Embryonic facial prominence (tissue), 1 donor: ENCODE measurements around the gene ELAPOR2.
"Not testable (repeated sequence)": the region's sequence is repeated elsewhere in the genome, so short reads cannot be mapped to it uniquely, and the experiment has no call there.

Experiments
- DNase-seq: peaks from one replicate; pipeline ENCODE4 v3.0.0-alpha.2; 2016; ENCODE audit errors: extremely low spot score

The ELAPOR2 gene, protein sequence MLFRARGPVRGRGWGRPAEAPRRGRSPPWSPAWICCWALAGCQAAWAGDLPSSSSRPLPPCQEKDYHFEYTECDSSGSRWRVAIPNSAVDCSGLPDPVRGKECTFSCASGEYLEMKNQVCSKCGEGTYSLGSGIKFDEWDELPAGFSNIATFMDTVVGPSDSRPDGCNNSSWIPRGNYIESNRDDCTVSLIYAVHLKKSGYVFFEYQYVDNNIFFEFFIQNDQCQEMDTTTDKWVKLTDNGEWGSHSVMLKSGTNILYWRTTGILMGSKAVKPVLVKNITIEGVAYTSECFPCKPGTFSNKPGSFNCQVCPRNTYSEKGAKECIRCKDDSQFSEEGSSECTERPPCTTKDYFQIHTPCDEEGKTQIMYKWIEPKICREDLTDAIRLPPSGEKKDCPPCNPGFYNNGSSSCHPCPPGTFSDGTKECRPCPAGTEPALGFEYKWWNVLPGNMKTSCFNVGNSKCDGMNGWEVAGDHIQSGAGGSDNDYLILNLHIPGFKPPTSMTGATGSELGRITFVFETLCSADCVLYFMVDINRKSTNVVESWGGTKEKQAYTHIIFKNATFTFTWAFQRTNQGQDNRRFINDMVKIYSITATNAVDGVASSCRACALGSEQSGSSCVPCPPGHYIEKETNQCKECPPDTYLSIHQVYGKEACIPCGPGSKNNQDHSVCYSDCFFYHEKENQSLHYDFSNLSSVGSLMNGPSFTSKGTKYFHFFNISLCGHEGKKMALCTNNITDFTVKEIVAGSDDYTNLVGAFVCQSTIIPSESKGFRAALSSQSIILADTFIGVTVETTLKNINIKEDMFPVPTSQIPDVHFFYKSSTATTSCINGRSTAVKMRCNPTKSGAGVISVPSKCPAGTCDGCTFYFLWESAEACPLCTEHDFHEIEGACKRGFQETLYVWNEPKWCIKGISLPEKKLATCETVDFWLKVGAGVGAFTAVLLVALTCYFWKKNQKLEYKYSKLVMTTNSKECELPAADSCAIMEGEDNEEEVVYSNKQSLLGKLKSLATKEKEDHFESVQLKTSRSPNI

DNA sequence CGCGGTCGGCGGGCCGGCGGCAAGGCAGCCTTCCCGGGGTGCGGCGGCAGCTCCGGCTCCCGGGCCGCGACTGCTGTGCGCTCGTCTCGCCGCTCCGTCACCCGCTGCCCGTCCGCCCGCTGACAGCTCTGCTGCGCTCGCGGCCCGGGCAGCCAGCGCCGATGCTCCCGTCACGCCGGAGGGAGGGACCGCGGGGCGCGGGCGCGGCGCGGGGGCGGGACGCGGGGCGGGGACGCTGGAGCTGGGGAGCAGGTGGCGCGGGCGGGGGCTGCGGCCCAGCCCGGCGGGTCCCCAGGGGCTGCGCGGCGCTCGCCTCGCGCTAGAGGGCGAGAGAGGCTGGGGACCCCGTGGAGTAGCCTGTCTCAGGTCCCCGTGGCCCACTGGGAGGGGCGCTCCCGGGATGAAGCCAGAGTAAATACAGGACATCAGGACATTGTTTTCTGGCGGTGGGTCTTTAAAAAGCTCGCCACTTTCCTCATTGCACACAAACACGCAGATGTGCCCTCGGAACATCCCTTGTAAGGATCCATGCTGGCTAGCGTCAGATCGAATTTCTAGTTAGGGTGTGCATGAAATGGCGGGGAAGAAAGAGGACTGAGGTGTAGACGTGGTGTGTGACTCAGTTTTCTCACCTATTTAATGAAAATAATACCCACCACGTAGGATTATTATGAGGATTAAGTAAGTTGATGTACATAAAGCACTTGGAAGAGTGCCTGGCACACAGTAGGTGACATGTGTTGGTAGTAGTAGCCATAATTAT lies at the start of gene ELAPOR2:
Gene ELAPOR2 (minus strand): TSS at position 130 of the 763 bp plus-strand sequence. CDS start 141 bp downstream, outside the sequence.
- DNase-seq = no peak

DNA sequence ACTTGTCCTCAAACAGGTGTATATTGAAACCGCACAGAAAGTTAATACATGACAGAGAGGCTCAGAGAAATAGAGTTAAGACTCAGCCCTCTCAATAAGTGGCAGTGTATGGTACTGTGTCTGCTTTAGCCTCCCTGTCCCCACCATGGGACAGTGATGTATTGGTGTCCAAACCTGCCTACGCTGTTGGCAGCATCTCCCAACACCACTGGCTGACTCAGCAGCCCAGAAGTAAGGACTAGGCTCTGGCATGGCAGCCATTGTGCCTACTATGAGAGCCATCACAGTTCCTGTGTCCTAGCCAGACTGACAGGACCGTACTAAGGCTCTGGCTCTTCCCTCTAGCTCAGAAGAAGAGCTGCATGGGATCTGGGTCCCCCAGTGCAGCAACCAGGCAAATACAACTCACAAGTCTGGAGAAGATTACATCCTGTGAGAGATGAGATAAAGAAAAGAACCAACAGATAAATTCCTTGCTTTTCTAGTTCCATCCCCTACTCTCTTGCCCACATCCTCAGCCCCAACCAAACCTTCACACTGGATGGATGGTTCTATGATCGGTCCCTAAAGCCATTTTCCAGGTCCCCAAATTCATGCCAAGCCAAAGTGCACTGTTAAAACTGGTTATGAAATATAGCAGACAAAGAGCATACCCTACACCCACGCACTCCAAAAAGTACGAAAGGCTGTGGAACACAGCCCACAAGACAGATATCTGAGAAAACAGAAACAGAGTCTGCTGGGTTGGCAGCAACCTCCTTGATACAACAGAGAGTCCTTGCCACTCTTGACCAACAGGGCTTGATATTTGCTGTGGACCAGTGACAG lies 48.7 kb upstream of the ELAPOR2 start:
- no peak for DNase-seq

DNA sequence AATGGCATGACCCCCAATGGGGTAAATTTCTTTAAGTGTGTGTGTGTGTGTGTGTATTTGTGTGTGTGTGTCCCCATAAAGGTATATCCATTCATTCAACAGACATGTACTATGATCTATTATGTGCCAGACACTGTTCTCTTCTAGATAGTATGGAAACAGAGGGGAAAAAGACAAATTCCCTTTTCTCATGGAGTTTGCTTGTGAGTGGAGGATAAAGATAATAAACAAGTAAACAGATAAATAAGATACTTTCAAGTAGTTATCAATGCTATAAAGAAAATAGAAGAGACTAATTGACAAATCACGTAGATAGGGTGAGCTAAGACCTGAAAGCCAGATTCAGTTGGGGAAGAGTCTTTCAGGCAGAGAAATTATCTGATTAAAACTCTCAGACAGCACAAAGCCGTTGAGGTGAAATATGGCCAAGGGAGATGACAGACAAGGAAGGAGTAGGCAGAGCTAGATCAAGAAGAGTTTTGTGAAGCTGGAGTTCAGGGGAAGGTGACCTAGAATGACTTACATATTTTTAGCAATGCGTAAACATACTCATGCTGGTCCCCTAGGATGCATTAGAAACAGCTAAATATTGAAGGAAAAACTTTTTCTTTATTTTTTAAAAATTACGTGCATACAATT lies 47.6 kb upstream of the ELAPOR2 start:
- no peak for DNase-seq

DNA sequence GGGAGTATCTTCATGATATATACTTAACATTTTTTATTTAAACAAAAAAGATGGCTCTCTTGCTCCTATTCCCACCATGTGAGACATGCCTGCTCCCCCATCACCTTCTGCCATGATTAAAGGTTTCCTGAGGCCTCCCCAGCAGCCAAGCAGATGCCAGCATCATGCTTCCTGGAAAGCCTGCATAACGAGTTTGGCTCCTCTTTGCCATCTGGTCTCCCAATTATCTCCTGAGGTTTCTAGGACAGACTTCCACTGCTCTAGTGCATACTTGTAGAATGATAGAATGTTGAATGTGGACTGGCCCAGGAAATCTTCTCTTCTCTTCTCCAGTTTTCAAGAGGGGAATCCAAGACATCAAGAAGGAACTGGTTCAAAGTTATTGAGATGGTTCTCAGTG lies 45.9 kb upstream of the ELAPOR2 start:
- no peak for DNase-seq

DNA sequence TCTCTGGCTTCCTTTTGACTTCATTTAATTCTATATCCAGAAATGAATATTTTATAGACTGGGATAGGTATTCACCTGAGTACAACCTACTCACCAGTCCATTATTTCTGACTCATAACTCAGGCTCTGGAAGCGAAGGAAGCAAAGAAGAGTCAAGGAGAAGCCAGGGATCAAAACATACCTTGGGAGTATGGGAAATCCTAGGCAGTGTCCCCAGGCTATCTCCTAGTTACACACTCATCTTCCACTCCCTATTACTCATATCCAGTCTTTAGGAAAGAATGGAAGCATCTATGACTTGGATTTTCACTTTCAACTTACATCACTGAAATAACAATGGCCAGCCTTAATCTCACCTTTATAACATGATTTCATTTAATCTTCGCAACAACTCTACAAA lies 40.9 kb upstream of the ELAPOR2 start:
- DNase-seq = no peak

DNA sequence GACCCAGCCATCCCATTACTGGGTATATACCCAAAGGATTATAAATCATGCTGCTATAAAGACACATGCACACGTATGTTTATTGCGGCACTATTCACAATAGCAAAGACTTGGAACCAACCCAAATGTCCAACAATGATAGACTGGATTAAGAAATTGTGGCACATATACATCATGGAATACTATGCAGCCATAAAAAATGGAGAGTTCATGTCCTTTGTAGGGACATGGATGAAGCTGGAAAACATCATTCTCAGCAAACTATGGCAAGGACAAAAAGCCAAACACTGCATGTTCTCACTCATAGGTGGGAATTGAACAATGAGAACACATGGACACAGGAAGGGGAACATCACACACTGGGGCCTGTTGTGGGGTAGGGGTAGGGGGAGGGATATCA lies 37.9 kb upstream of the ELAPOR2 start:
- not testable (repeated sequence) for DNase-seq

DNA sequence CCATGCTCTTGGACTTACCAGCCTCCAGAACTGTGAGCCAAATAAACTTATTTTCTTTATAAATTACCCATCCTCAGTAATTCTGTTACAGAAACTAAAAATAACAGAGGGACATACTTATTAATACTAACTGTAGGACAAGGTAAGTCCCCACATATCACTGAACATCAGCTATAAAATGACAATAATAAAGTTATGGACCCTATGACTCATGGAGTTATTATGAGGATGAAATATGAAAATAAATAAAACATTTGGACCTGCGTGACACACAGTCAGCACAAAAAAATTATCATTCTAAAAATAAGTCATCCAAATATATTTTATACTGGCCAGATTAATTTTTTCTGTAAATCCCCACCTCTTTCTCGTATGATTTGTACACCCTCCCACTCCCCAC lies 34.9 kb upstream of the ELAPOR2 start:
- DNase-seq = no peak

DNA sequence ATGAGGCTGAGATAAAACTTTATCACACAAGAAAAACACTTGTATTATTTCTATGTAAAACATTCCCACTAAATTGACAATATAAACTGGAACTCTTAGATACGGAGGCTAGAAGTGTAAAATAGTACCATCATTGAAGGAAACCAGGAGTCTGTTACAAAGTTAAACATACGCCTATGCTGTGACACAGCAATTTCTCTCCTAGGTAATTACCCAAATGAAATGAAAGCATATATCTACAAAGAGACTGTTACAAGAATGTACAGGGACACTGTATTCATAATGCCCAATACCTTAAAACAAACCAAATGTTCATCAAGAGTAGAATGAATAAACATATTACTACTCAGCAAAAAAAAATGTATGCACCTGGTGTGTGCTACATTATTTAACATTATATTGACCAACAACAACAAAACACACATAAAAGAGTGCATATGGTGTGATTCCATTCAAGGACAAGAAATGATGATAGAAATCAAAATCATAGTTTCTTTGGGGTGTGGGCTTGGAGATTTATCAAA lies 33.2 kb upstream of the ELAPOR2 start:
- DNase-seq = no peak

DNA sequence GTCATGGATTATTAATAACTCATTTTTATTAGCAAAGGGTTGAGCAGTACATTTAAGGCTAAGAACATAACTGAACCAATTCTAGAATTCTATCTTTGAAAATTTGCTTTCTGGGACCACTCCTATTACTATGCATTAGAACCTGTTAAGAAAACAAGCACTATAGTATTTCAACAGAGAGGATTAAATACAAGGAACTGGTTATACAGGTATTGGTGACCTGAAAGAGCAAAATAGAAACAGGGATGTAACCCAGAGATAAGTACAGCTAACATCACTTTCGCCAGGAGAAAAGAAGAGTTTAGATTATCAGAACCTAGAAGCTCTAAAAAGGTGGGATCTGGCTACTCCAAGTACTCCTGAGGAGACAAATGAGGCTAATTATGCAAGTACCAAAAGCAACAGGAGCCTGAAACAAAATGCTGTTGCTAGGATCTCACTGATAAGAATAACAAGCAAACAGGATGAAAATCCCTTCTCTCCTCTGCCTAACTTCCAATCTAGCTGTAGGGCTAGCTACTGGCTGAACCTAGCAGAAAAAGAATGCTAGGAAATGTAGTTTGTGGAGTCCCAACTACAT lies 32.1 kb upstream of the ELAPOR2 start:
- no peak for DNase-seq

DNA sequence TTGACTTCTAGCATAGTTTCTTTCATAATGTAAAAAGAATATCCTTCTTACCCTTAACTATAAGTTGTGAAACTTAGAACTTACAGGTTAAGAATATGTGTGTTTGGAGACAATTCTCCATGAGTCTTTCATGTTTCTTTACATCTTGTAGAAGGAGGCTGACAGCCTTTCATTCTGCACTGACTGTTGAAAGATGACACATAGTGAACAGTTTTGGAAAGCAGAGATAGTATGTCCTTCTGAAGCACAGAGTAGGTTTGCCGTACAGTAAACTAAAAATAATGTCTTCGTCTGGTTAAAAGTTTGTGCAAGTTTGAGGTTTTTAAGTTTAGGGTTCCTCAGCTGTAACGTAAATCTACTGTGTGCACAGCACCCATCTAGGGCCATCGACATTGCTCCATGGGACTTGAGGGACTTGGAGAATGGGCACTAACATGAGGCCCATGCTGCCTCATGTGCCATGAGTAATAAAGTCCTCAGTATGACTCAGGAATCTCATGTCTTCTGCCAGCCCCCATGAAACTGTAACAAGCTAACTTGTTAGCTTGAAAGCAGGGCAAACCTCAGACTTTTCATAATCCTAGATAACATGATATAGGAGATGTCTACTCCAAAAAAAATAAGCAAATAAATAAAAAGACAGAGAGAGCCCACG lies 24.5 kb upstream of the ELAPOR2 start:
- DNase-seq = no peak

DNA sequence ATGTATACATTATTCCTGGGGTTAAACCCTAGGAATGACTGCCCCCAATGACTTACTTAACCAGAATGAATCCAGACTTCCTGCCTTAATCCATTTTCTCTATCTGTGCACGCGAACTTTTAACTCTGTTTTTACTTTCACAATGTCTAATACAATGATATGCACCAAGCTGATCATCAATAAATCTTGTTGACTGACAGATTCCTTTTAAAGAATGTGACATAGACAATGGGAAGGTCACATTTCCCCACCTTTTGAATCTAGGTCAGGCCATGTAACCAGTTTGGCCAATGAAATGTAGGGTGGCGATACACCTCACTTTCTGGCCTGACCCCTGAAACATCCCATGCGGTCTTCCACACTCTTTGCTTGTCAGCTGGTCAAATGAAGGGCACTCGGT lies 23.2 kb upstream of the ELAPOR2 start:
- no peak for DNase-seq

DNA sequence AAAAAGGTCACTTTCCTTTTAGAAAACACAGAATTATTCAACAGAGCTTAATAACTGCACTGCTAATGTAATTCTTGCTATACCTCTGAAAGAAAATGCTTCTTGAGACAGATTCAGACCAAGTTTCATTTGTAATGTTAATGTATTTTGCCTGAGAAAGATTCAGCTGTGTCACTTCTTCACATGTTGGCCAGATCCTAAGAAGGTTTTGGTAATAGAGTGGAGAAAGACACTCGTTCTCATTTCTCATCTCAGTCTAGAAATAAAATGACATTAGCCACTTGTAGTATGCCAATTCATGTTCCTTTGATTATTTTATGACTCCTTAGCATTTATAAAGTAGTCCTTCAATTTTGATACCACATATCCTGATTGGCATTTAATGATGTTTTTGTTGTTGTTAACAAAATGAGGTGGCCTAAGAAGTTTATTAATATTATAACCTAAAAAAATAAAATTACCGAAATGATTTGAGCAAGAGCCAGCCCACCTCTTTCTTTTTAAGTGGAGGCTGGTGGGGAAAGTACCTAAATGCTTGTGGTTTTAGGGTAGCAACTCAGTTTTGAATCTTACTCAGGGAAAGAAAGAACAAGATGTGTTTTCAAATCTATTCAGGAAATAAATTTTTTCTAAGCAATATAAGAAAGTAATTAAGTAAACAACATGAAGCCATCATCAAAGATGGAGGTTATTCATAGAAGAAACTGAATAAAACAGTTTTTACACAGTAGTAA lies 16.4 kb upstream of the ELAPOR2 start:
- no peak for DNase-seq

DNA sequence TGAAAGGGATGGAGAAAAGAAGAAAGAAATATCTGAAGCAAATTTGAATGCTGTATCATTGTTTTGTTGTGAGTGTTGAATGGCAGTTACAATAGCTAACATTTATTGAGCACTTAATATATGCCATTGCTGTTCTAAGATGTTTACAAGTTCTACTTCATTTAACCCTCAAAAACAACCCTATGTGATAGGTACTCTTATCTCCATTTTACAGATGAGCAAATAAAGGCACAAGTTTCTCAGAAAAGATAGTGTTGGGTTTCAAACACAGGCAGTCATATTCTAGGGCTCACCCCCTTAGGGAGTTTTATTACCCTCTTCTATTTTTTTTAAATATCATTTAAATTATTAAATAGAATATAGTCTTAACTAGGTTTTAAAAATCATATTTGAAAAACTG lies 8.3 kb upstream of the ELAPOR2 start:
- DNase-seq = no peak

DNA sequence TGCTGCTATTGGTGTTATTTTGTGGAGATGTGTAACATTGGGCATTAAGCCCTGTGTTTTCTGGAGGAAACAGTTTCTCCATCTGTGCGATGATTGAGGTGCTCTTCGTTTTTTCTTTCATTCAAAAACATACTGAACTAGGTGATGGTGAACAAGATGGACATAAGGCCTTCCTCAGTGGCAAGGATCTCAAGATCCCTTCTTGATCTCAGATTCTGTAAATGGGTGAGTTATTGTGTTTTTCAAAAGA lies 759 bp upstream of the ELAPOR2 start:
- DNase-seq = no peak

DNA sequence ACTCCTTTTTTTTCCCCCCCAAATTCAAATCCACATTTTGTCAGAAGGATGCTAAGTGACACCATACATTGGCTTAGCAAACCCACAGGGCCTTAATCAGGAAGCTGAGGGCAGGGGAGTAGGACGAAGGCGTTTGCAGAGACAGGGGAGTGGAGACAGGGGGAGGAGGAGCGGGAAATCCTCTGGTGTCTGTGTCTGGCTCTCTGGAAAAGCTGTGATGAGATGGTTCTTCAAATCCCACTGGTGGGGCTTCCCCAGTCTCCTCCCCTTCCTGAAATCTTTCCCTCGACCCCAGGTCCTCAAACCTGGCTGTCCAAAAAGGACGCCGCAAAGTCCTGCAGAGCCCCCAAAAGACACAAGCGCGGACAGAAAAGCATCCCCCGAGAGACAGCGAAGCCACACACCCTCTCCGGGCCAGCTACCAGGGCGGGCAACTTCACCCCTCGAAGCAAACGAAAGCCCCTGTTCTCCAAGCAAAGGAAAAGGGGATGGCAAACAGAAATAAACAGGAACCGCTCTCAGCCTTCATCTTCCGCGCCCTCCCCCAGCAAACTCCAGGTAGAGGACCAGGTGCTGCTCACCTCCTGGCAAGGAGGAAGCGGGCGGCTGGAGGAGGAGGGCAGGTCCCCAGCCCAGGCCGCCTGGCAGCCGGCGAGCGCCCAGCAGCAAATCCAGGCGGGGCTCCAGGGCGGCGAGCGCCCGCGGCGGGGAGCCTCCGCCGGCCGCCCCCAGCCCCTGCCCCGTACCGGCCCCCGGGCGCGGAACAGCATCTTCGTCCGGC lies 520 bp downstream of the ELAPOR2 start:
- no peak for DNase-seq

DNA sequence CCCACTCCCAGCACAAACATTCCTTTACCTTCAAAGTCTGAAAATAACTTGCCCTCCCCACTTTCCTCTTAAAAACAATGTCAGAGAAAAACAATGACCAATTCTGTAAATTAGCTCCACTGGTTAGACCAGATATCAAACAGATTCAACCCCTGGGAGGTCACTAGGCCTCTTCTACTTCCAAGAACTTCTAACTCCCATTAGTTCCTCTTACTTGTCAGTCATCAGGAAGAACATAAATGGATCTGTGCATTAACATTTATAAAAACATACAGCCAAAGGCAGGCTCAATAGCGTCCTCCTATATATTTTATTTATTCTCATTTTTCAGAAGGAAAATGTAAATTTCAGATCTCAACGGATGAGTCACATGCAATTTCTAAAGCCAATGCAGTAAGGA lies 2.2 kb downstream of the ELAPOR2 start:
- no peak for DNase-seq

DNA sequence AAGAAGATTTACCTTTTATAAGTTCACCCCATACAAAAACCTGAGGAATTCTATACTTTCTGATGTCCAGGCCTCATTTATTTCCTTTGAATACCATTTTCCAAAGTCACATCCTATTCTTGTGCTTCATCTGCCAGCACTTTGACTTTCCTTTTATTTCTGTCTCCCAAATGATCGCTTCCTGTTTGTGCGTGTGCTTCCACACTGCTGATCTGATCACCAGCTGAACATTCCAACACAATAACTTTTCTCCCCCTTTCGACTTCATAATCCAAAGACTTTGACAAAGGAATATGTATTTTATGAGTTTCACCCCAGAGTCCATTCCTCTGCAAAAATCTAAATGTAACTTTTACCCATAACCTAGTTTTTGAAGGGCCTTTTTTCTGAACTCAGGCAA lies 3.1 kb downstream of the ELAPOR2 start:
- no peak for DNase-seq

DNA sequence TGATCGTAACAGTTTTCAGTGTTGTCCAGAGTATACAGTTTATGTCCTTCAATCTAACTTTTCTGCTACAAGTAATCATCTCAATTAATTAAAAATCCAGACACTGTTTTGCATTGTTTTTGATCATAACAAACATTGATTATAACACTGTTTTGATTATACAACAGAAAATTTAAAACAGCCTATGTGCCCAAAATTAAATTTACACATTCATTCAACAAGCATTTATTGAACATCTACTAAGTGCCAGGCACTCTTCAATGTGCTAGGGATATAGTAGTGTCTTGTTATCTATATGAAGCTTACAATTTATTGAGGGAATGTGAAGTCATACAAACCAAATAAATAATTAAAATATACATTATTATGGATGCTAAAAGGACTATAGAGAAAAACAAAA lies 10.6 kb downstream of the ELAPOR2 start:
- no peak for DNase-seq
